GM12878 (cell line): ENCODE results near the gene TEX261. TPM values are rescaled to one million over a fixed set of nuclear protein-coding genes. Genes with fewer than 3 reads are reported as not detected.

Source experiments
- ATAC-seq: fragments of 200-7000 bp; cut with Tn5 transposase; 3 replicates; pipeline ENCODE4 v1.9.1; 2020; ENCODE audit warnings: mild to moderate bottlenecking, moderate library complexity
- BruUV-seq: library from RNA; stranded (reverse); fragments of 400-500 nt; replicated peaks from 2 replicates; lab custom pipeline; 2021; lab: Mats Ljungman, UMichigan
- CTCF ChIA-PET: fragments of 300-600 bp; sonication (Branson Sonifier 250); formaldehyde crosslinking; extraction: SDS; loops from one replicate; lab custom pipeline; 2021; ENCODE audit warnings: inconsistent platforms; lab: Yijun Ruan, JAX
- POLR2A ChIA-PET: fragments of 350-600 bp; formaldehyde crosslinking; extraction: SDS; loops from one replicate; lab custom pipeline; 2021; ENCODE audit warnings: inconsistent platforms; lab: Charles Lee
- RAD21 ChIA-PET: fragments of 300-600 bp; sonication (Branson Sonifier 250); formaldehyde crosslinking; loops from one replicate; lab custom pipeline; 2023; ENCODE audit warnings: antibody characterized with exemption; ENCODE audit not compliant: unreplicated experiment; lab: Charles Lee
- SMC1A ChIA-PET: fragments of 300-600 bp; sonication (Branson Sonifier 250); formaldehyde crosslinking; loops from one replicate; lab custom pipeline; 2023; ENCODE audit not compliant: unreplicated experiment, uncharacterized antibody; lab: Charles Lee
- DNase-seq: peaks from one replicate; pipeline ENCODE4 v3.0.0-alpha.2; 2011; ENCODE audit warnings: low read depth, low spot score
- FAIRE-seq: peaks from 3 replicates; lab custom pipeline; 2011; peaks lifted over from hg19 to GRCh38; lab: Jason Lieb, UNC
- H2AFZ ChIP-seq: 2 replicates; pipeline ENCODE4 v1.6.0; 2011; ENCODE audit warnings: low read depth, low read length, control low read depth; ENCODE audit not compliant: control insufficient read depth
- H3K27ac ChIP-seq: 2 replicates; pipeline ENCODE4 v1.5.1; 2011; ENCODE audit warnings: control low read depth; ENCODE audit not compliant: control insufficient read depth, insufficient read depth
- H3K27me3 ChIP-seq, 2 experiments: replicated peaks in 1 of 2; 2 replicates each; pipeline versions ENCODE4 v1.6.0 to v1.6.1; 2011; ENCODE audit warnings: low read length in 1 of 2; ENCODE audit not compliant: control insufficient read depth in 2 of 2, insufficient read depth in 2 of 2
- H3K36me3 ChIP-seq, 2 experiments: 2 replicates each; pipeline ENCODE4 v1.5.1; 2011; ENCODE audit warnings: low read length in 1 of 2; ENCODE audit not compliant: control insufficient read depth in 2 of 2, insufficient read depth in 2 of 2
- H3K4me1 ChIP-seq: 2 replicates; pipeline ENCODE4 v1.6.1; 2011; ENCODE audit warnings: mild to moderate bottlenecking, low read length, moderate library complexity, mixed read lengths; ENCODE audit not compliant: control insufficient read depth, insufficient read depth
- H3K4me2 ChIP-seq: 2 replicates; pipeline ENCODE4 v1.6.0; 2011; ENCODE audit warnings: control low read depth; ENCODE audit not compliant: control insufficient read depth, insufficient read depth
- H3K4me3 ChIP-seq: fragments of 200-600 bp; sonication (generic); 2 replicates; pipeline ENCODE4 v1.5.1; 2016
- H3K79me2 ChIP-seq: 2 replicates; pipeline ENCODE4 v1.6.0; 2011; ENCODE audit warnings: low read length; ENCODE audit not compliant: control insufficient read depth, insufficient read depth
- H3K9ac ChIP-seq: 2 replicates; pipeline ENCODE4 v1.8.0; 2011; ENCODE audit warnings: low read length, control low read depth, mixed read lengths; ENCODE audit not compliant: control insufficient read depth, insufficient read depth
- H3K9me3 ChIP-seq: replicated peaks from 3 replicates; pipeline ENCODE4 v1.5.1; 2011; ENCODE audit warnings: mild to moderate bottlenecking, low read length; ENCODE audit not compliant: control insufficient read depth, insufficient read depth
- H4K20me1 ChIP-seq: 2 replicates; pipeline ENCODE4 v1.6.0; 2011; ENCODE audit not compliant: control insufficient read depth, insufficient read depth
- CBFB ChIP-seq: IDR thresholded peaks from 2 replicates; pipeline ENCODE4 v1.6.1; 2016; ENCODE audit warnings: antibody characterized with exemption, low read depth
- FOXK2 ChIP-seq: fragments of 450-650 bp; IDR thresholded peaks from 2 replicates; pipeline ENCODE4 v1.6.1; 2017; ENCODE audit warnings: mild to moderate bottlenecking, moderate library complexity
- MTA2 ChIP-seq: fragments of 450-650 bp; IDR thresholded peaks from 2 replicates; pipeline ENCODE4 v1.6.1; 2016; ENCODE audit warnings: low read depth, mild to moderate bottlenecking, moderate library complexity
- MYC ChIP-seq: IDR thresholded peaks from 2 replicates; pipeline ENCODE4 v1.6.1; 2011; ENCODE audit warnings: mild to moderate bottlenecking, low read length, moderate library complexity, inconsistent platforms; ENCODE audit not compliant: insufficient read depth, insufficient replicate concordance, insufficient read length, severe bottlenecking
- NR2F1 ChIP-seq: fragments of 450-650 bp; conservative IDR thresholded peaks from 2 replicates; pipeline ENCODE4 v1.6.1; 2017; ENCODE audit warnings: mild to moderate bottlenecking
- POU2F2 ChIP-seq: IDR thresholded peaks from 3 replicates; pipeline ENCODE4 v1.6.1; 2011; ENCODE audit warnings: low read depth, mild to moderate bottlenecking, low read length, borderline replicate concordance
- PRDM15 ChIP-seq: fragments of 450-650 bp; formaldehyde crosslinking; IDR thresholded peaks from 2 replicates; pipeline ENCODE4 v1.4.0; 2020; ENCODE audit warnings: mild to moderate bottlenecking, moderate library complexity
- RB1 ChIP-seq: fragments of 450-650 bp; formaldehyde crosslinking; IDR thresholded peaks from 2 replicates; pipeline ENCODE4 v1.6.1; 2017; ENCODE audit warnings: mild to moderate bottlenecking, borderline replicate concordance
- RFX5 ChIP-seq: IDR thresholded peaks from 2 replicates; pipeline ENCODE4 v1.6.1; 2011; ENCODE audit warnings: low read depth, low read length, improper control_type of control experiment
- RUNX3 ChIP-seq: IDR thresholded peaks from 2 replicates; pipeline ENCODE4 v1.6.1; 2012; ENCODE audit warnings: low read length, inconsistent platforms
- SMAD1 ChIP-seq: fragments of 450-650 bp; IDR thresholded peaks from 2 replicates; pipeline ENCODE4 v1.6.1; 2018; ENCODE audit warnings: mild to moderate bottlenecking, low read depth; ENCODE audit not compliant: partially characterized antibody
- SMARCA5 ChIP-seq: fragments of 450-650 bp; IDR thresholded peaks from 2 replicates; pipeline ENCODE4 v1.6.1; 2017; ENCODE audit warnings: mild to moderate bottlenecking
- ZNF207 ChIP-seq: fragments of 450-650 bp; IDR thresholded peaks from 2 replicates; pipeline ENCODE4 v1.6.1; 2014; ENCODE audit warnings: antibody characterized with exemption, mild to moderate bottlenecking, borderline replicate concordance
- WGBS: methylation state at CpG from one replicate; pipeline ENCODE4 v1.1.6; 2016; ENCODE audit warnings: low lambda C conversion rate; ENCODE audit not compliant: insufficient replicate concordance, insufficient coverage; ENCODE audit errors: missing lambda C conversion rate; 5-methylcytosine and 5-hydroxymethylcytosine counted together
- in situ Hi-C: fragments of 300-500 bp; cut with MboI; formaldehyde crosslinking; loops from 9 replicates; pipeline ENCODE4 v1.14.3; 2018; ENCODE audit warnings: mixed read lengths
- intact Hi-C: fragments of 100-400 bp; cut with micrococcal nuclease; formaldehyde crosslinking; loops from one replicate; pipeline ENCODE4 v1.14.2; 2022; ENCODE audit not compliant: unreplicated experiment
- polyA plus RNA-seq, 11 experiments: library from polyadenylated mRNA; depleted of rRNA in 4 of 11; unstranded in 6 of 11; stranded (reverse) in 5 of 11; fragments of >200 nt; fragmentation: Nextera tagmentation in 4 of 11; fragmentation: Illumina TruSeq in 1 of 11; extraction: Ambion mirVana in 4 of 11; extraction: Trizol in 1 of 11; gene quantifications; 1 replicate in 1 of 11; 2 replicates in 10 of 11; pipeline versions ENCODE4 v1.2.1 to v1.2.3, GENCODE V29; 2011 to 2016; ENCODE audit warnings: inconsistent platforms in 2 of 11, missing spikeins in 2 of 11, low read depth in 1 of 11
- total RNA-seq, 4 experiments: library from RNA; depleted of rRNA in 3 of 4; stranded (reverse); fragments of >200 nt in 3 of 4; fragmentation: Illumina TruSeq in 1 of 4; extraction: Trizol in 1 of 4; gene quantifications; 2 replicates each; pipeline versions ENCODE4 v1.2.1 to v1.2.3, GENCODE V29; 2013 to 2021

TEX261 gene
- total and polyA plus RNA-seq, 10 of the 15 experiments (the other 5 are each of a cell fraction or from before 2014, with no cell fraction given), result 5.5 to 75.6 (median 40.3) TPM

GRCh38 chr2:70944111-70944690 lies 50.5 kb downstream of the TEX261 start:
- in situ Hi-C loops, result loop anchor here (10.0 kb wide), 1 partner anchor 639 kb away; the partner anchor contains the start of gene FAM136A
- ChIA-PET POLR2A (no interaction called here), RAD21 (no interaction called here), SMC1A (no interaction called here), CTCF (interaction anchor here (1.2 to 5.3 kb wide), 2 partner anchors 23 to 73 kb away, joined by 4 to 94 read pairs; no protein-coding TSS in a partner anchor)
- Histone ChIP-seq H3K9me3 (no peaks in the 10 kb centered on the region), H3K27ac (no peak overlapping the region), H4K20me1 (no peaks in the 10 kb centered on the region), H2AFZ (no peak overlapping the region), H3K79me2 (no peaks in the 10 kb centered on the region), H3K9ac (no peak overlapping the region), H3K36me3 (no peaks in the 10 kb centered on the region), H3K27me3 (peaks cover 0 to 1% of the 10 kb centered on the region in 2 experiments; a peak in 2 of 4 replicates), H3K4me3 (no peak overlapping the region), H3K4me1 (no peaks in the 10 kb centered on the region; the same call in 1 of the 2 replicates), H3K4me2 (no peak overlapping the region)
- intact Hi-C loops, result loop anchor here (10.0 kb wide), 1 partner anchor 639 kb away; the partner anchor contains the start of gene FAM136A
- FAIRE-seq (no peak), DNase-seq (no peak), ATAC-seq (no peak)
- no TSS peak for BruUV-seq
- WGBS, result 47% methylated on average over 4 of the region's 4 CpGs
- TF ChIP-seq MTA2, result no peak
- TF ChIP-seq RUNX3, result no peak

GRCh38 chr2:70943205-70943871 lies 51.3 kb downstream of the TEX261 start:
- no peak for FAIRE-seq
- Histone ChIP-seq H3K79me2 (no peaks in the 10 kb centered on the region), H3K27me3 (peaks cover 0 to 2% of the 10 kb centered on the region in 2 experiments; a peak in 2 of 4 replicates), H3K9me3 (no peaks in the 10 kb centered on the region), H3K36me3 (no peaks in the 10 kb centered on the region), H3K9ac (no peak overlapping the region), H3K4me3 (no peak overlapping the region), H3K4me1 (no peaks in the 10 kb centered on the region; the same call in 1 of the 2 replicates), H3K27ac (no peak overlapping the region), H2AFZ (no peak overlapping the region), H4K20me1 (no peaks in the 10 kb centered on the region), H3K4me2 (no peak overlapping the region)
- no peak for ATAC-seq
- SMC1A ChIA-PET, result no interaction called here
- in situ Hi-C loops (loop anchor here (10.0 kb wide), 1 partner anchor 639 kb away; the partner anchor contains the start of gene FAM136A), intact Hi-C loops (loop anchor here (10.0 kb wide), 1 partner anchor 639 kb away; the partner anchor contains the start of gene FAM136A)
- DNase-seq, result no peak
- no TSS peak for BruUV-seq
- WGBS, result 19% methylated on average over 10 of the region's 11 CpGs
- RAD21 ChIA-PET, result no interaction called here
- POLR2A ChIA-PET, result interaction anchor here (0.7 kb wide), 1 partner anchor 9 kb away, joined by 3 read pairs; no protein-coding TSS in a partner anchor
- CTCF ChIA-PET, result interaction anchor here (1.2 kb wide), 2 partner anchors 11 to 24 kb away, joined by 4 to 7 read pairs; no protein-coding TSS in a partner anchor
- TF ChIP-seq SMARCA5 (no peak), RB1 (no peak), CBFB (no peak), POU2F2 (no peak), FOXK2 (no peak), MYC (no peak), ZNF207 (no peak), MTA2 (no peak), RFX5 (no peak), PRDM15 (no peak), SMAD1 (no peak), NR2F1 (no peak)
